Stimulated activated CD8-positive, alpha-beta memory T cell treated with anti-CD3 and anti-CD28 coated beads, Interleukin-12 subunit alpha, Interleukin-12 subunit beta, amount 100 ng/mL, for 4 hours (primary cell): ENCODE data around the gene CHST8.

ENCODE experiments used
- DNase-seq: peaks from one replicate; pipeline ENCODE4 v3.0.0-alpha.2; 2020; ENCODE audit warnings: low read depth

The CHST8 gene

DNA sequence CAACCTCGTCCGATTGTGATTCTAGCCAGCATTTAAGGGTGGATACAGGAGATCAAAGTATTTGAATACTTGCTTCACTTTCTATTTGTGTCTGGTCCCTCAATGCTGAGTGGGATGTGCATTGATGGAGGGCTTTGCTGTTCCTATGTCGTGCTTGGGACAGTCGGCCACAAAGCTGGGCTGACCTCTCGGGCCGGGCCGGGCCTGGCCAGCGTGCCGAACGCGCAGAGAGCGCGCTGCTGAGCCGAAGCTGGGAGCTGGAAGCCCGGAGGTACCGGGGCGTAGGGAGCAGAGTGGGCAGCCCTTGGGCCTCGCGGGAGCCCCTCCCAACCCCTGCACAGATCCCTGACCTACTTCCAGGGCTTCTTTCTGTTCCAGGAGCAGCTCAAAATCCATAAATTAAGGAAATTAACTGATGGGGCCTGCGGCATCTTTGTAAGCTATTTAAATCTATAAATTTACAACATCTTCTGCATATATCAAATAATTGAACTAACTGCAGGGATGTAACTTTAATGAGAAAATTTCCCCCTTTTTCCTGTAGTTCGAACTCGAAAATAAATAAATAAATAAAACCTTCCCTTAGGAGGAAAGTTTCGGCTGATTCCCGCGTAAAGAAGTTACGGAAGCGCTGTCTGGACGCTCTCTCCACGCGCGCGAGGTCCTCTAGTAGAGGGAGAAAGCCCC lies 173.1 kb downstream of the CHST8 start:
- no peak for DNase-seq

DNA sequence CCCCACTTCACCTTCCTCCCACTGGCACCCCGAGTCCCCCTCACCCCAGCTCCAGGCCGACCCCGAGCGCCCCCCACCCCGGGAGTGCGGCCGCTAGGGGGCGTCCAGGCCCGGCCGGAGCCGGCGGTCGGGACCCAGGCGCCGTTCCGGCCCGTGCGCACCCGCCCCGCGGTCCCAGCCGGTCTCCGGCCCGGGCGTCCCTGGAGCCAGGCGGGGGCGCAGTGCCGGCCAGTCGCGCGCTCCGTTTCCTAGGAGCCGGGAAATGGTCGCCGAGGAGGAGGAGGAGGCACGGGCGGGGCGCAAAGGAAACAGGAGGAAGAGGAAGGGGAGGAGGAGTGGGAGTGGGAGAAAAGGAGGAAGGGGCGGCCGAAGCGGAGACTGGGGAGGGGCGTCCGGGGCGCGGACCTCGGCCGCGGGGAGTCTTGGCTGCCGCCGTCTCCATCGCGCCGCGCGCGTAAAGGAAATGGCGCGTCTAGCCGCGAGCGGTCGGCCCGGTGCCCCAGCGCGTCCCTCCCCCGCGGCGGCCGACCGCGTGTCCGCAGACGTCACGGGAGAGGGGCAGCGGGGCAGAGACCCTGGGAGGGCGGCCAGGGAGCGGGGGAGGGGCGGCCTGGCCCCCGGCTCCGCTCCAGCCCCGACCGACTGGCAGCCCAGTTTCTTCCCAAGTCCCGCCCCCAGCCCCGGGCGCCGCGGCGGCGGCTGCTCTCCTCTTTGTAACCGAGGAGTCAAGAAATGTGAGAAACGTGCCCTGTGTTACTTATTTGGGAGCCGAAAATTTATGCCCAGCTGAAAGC lies 173.8 kb downstream of the CHST8 start:
- no peak for DNase-seq

DNA sequence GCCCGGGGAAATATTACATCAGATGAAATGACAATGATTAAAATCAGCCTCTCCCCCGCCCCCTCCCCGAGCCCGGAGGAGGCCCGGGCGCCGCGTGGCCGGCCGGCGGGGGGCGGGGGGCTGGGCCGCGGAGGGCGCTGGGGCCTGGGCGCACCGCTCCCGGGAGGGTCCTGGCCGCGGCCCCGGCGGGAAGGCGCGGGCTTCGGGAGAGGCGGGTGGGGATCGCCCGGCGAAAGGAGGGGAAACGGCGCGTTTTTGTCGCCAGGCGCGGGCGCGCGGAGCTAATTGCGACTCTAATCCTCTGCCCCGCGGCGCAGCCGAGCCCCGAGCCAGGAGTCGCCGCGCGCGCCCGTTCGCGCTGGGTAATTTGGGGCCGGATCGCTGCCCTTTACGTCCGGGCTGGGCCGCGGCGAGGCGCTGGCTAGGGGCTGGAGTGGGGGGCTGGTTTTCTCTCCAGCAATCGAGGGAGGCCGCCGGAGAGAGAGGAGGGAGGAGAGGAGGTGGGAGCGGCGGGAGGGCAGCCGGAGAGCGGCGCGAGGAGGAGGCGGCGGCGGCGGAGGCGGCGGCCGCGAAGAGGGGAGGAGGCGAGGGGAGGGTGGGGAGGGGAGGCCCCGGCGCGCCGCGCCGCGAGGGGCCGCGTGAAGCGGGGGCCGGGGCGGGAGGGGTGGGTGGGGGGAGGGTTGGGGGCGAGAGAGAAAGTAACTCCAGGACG lies 174.6 kb downstream of the CHST8 start, which contains the start of gene KCTD15:
KCTD15 (plus strand) TSS at position 707 of the 712 bp plus-strand sequence. CDS start 3,585 bp downstream, outside the sequence.
- no peak for DNase-seq

DNA sequence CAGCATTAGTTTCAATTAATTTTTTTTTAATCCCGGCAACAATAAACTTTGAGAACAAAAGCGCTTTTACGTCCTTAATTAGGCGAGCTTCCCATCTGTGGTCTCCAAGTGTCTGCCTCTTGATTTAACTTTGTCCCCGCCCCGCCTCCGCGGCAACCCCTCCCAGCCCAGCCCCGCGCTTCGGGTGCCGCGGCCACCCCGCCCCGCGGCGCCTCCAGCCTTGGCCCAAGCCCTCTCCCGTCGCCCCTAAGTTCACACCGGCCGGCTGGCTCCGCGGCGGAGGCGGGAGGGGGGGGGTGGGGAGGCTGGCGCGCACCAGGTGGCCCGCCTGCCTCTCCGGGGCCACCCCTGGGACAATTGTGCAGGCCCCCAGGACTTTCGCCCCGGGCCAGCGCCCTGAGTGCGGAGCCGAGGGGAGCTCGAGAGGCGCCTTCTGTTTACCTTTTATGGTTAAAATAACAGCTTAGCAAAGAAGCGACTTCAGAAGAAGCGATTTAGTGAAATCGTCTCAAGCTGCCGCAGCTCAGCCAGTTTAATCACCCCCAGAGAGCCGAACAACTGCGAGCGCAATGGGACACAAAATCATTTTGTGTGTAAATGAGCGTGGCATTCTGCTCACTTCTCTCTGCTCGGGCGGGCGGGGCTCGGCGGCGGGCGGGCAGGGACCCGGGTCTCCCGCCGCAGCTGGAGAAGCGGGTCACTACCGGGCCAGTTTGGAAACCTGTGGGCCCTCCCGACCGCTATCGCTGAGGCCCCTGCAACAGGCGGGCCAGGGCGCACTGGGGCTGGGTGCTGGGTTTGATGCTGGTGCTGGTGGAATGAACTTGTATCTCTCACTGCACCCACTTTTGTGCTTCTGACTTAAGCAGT lies 176.3 kb downstream of the CHST8 start:
- DNase-seq: no peak

DNA sequence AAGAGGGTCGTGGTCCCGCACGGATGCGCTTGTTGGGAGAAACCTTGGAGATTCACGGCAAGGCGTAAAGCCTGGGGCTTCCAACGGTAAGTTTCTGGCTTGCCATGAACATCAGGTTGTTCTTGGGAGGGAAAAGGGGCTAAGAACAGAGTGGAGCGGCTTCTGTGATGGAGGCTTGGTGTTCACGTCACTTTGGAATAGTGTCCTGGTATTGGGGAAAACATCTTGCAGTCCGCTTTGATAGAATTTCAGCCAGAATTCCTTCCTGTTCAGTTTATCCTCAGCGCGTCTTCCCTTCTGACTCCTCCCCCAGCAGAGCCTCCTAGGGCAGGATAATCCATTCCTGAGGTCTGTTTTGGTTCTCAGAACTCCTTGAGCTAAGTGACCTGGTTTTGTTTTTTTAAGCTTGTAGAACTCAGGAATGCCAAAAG lies 176.9 kb downstream of the CHST8 start:
- no peak for DNase-seq

DNA sequence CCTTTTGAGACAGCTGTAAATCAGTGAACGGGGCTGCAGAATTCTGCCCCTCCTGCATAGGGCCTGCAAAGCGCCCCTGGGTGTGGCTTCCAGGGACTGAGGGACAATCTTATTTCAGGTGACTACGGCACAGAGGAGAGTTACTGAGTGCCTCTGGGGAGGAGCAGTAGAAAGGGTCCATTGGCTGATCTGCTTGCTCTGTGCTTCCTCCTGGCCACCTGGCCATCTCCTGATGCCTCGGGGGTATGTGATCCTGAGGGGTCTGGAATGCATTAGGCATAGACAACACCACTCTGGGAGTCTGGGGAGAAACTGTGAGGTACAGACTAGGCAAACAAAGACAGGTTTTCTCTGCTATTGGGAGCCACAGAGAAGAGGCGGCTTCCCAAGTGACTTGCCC lies 177.7 kb downstream of the CHST8 start:
- DNase-seq: no peak

DNA sequence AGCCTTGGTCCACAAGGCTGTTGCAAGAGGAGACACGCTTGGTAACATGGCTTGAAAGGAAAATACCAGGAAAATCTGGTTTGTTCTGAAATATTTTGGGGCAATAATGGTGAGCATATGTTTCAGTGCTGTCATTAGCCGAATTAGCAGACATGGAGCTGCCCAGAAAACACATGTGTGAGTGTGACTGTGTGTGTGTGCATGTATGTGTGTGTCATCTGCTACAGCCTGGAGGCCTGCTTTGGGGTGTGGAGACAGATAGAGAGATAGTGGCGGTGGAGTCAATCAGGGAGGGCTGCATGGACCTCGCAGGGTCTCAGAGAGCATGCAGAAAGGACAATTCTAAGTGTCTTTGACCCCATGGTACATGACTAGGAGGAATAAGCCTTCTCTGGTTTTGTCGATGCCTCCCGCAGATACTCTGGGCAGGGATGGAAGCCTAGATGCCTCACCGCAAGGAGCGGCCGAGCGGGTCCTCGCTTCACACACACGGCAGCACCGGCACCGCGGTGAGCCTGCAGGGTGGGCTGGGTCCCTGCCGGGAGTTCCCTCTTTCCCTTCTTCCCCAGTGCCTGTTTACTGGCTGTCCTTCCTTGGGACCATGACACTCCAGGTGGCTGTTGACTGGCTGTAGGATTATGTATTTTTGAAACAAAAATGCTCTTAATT lies 178.4 kb downstream of the CHST8 start:
- DNase-seq: no peak

DNA sequence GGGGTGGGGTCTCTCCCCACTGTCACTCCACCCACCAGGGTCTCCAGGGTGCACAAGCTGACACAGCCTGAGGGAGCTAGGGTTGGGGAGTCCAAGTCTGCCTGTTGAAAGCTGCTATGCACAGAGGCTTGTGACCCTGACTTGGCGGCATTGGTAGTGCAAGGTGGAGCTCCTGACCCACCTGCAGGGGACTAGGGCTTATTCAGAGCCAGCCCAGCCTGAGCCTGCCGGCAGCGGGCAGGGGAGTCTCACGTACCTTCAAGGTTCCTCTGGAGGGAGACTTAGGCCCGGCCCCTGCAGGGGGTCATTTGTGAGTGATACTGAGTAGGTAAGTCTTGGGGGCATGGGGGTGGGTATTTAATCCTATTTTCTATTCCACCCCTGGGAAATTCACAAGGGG lies 179.7 kb downstream of the CHST8 start:
- no peak for DNase-seq

DNA sequence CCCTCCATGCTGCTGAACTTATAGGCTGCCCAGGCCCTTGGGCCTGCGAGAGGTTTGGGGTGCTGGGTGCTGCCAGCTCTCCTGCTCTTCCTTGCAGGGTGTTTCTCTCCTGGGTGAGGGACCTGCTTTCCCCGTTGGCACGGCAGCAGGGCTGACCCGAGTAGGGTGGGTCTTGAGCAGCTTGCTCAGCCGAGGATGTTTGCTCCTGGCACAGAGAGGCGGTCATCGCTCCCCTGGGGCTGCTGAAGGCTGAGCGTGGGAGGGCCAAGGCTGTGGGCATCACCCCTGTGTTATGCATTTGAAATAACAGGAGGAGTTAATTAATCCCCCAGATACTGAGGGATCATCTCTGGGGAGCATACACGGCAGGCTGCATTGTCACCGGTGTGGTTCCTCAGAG lies 180.2 kb downstream of the CHST8 start:
- DNase-seq: no peak

DNA sequence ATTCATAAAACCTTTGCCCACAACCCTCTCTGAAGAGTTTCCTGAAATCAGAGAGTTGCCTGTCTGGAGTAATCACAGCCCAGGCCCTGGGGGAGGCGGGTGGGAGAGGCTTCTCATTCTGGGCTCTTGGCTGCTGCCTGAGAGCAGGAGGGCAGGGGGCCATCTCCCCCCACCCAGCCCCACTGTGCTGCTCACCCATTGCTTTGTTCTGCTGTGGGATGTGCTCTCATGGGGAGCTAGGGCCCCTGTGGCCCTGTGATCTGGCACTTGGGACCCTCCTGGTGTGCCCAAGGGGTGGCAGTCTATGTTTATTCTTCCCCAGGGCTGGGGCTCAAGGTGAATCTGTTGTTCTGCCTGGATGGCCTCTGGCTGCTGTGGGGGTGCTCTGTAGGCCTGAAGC lies 181.0 kb downstream of the CHST8 start:
- DNase-seq: no peak

DNA sequence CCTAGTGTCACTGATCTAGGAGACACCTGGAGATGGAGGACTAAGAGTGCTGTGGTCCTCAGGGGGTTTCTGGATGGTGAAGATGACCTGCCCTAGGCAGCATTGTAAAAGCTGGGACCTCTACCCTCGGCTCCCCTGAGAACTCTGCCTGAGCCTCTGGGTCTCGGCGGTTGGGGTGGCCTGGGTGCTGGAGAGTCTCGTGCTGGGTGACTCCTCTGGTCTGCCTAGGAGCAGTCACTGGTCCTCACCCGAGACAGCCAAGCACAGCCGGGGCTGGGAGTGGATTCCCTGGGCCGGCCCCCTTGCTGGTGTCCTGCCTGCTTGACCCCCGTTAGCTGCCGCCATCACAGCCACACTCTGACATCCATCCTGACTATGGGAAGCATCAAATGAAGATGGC lies 181.6 kb downstream of the CHST8 start:
- DNase-seq: no peak

DNA sequence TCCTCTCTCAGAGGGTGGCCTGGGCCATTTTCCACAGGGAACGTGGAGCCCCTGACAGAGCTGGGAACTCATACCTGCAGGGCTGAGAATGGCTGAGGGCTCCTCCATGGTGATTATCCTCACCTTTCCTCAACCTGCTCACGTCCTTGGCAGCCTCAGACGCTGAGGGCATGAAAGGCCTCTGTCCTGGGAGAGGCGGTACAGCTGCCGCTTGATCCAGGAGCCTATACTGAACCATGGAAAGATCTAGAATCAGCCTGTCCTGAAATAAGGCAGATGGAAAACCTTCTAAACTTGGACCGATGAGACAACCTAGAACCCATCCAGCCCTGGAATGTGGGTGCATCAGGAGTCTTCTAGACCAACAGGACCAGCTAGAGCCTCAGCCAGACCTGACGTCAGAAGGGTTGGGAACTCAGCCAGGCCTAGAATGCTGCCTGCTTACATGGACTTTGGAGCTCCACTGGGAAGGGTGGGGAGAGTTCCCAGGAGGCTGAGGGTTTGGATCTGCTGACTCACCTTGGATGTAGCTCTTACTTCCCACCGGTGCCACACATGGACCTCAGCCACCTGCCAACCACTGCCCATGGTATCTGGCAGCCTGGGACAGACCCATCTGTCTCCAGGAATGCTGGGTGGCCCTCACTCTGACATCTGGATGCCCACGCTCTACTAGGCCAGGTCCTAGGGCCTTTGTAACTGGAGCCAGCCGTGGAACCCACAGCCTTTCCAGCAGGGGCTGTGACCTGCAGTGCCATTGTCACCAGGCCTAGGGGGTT lies 182.5 kb downstream of the CHST8 start:
- no peak for DNase-seq

DNA sequence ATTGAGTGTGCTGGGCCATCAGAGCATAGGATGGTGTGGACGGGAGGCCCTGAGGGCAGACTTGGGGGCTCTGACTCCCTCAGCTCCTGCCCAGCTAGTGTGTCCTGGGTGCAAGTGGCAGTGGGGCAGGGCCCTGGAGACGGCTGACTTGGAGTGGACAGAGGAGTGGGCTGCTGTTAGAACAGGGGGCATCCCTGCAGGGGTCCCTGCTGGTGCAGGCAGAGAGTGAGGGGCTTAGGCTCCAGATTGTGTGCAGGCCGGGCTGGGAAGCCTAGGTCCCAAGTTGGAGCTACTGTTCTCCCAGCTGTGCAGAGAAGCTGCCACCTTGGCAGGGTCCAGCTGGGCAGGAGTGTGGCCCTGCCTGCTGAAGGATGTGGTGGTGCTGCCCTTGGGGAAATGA lies 183.6 kb downstream of the CHST8 start:
- DNase-seq: no peak

DNA sequence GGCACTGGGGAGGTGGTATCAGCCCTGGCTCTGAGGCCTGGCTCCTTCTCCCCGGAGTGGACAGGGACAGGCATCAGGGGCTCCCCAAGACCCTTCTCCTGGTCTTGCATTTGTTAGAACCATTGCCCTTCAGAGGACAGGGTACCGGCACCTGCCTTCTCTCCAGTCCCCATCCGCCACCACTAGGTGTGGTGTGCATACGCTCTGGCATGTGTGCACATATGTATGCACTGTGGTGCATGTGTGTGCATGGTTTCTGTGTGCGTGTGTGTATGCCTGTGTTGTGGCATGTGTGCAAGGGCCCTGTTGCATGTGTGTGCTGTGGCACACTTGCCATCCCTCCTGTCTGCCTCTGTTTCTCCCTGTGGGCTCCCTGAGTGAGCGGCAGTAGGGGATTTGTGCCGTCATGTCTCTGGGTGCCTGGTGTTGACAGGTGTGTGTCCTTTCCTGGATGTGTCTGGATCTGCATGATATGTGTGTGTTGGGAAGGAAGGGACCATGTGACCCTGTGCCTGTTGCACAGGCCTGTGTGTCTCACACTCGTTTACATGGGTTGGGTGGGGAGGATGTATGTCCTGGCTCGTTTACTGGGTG lies 184.2 kb downstream of the CHST8 start:
- DNase-seq: no peak

DNA sequence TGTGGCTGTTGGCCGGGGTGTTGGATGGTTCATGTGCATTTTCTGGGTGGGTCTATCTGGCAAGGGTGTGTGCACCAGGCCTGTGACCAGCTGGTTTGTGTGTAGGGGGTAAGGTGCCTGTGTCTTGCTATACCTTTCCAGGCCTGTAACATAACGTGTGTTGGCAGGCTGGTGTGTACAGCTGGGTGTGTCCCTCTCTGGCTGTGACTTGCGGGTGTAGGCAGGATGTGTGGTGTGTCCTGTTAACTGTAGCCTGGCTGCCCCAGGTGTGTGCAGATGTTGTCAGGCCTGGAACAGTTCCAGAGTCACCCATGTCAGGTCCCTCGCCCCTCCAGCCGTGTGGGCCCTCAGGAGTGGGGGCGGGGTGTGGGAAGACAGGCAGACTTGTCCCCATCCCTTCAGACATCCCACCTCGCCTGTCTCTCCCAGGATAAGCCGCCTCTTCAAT lies 184.7 kb downstream of the CHST8 start:
- no peak for DNase-seq

DNA sequence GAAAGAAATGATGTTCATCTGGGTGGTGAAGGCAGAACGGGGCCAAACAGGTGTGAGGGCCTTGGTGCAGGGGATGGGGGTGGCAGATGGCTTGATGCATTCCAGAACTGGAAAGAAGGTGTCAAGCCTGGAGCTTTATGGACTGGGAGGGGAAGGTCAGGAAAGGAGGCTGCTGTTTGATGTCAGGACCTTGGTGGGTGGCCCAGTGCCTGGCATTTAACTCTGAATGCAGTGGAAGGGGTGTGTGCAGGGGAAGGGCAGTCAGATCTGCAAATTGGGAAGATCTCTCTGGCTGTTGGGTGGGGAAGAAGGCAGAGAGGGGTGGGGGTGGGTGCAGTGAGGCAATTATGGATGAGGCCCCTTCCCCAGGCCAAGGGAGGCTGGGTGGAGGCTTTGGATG lies 186.6 kb downstream of the CHST8 start:
- no peak for DNase-seq

DNA sequence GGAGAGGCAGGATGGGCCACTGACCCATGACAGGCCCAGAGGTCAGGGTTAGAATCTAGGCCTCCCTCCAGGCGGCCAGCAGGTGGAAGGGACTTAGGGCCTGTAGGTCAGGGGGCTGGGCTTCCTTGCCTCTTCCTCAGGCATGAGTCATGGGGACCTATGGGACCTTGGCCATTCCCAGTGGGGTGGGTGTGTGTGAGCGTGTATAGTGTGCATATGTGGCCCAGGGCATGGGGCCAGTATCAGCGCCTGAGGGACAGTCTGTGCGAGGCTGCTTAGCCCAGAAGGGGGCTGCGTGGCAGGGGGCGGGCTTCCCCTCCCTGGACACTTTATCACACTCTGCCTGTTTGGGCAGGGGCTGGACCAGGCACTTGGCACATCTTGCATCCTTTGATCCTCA lies 188.2 kb downstream of the CHST8 start:
- DNase-seq: no peak

DNA sequence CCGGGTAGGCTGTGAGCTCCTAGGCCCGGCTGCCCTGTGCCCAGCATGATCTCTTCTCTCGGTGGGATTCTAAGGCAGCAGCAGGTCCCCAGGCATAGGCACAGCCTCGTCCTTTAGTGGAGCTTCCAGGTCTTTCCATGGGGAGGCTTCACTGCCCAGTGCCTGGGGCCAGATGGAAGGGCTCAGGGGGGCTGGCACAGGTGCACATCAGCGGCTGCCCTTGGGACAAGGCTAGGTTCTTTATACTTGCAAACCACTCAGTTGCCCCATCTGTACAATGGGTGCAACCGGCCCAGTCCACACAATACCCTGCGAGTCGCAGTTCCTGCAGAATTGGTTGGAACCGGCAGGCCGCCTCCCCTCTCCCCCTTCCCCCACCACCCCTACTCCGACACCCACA lies 189.1 kb downstream of the CHST8 start:
- no peak for DNase-seq

DNA sequence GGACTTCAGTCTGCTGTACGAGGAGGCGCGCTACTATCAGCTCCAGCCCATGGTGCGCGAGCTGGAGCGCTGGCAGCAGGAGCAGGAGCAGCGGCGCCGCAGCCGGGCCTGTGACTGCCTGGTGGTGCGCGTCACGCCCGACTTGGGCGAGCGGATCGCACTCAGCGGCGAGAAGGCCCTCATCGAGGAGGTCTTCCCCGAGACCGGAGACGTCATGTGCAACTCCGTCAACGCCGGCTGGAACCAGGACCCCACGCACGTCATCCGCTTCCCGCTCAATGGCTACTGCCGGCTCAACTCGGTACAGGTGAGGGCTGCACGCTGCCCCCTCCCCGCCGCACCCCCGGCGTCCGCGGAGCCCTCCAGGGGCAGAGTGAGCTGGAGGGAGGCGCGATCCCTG lies 189.5 kb downstream of the CHST8 start:
- no peak for DNase-seq

DNA sequence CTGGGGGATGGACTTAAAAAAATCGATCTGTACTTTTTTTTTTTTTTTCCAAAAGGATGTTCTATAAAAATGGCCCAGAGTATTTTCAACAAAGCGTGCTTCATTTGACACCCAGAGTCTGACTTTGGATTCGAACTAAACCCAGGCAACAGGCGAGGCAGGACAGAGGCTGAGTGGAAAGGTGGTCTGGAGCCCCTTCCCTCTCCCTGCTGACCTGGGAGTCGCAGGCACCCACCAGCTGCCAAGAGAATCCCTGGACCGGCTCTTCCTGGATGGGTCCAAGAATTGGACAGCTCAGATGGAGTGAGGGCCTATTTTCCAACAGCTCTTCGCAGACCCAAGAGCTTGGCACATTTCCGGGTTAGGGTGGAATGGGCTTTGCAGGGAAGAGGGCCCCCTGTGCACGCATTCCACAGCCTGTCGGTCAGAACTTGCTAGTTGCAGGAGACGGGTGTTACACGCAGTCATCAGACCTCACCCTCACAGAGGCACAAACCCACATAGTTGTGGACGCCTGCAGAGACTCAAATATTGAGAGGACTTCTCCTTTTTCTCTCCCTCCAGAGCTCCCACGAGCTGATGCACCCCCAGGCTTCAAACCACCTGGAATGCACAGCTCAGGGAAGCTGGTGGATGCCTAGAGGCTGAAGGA lies 190.1 kb downstream of the CHST8 start:
- no peak for DNase-seq
